Keratinocyte (primary cell): ENCODE results near the gene ADSS2. TPM values are rescaled to one million over a fixed set of nuclear protein-coding genes. Genes with fewer than 3 reads are reported as not detected.

Experiments
- DNase-seq: peaks from one replicate; pipeline ENCODE4 v3.0.0-alpha.2; 2011; ENCODE audit warnings: low read depth, missing footprints, low spot score
- FAIRE-seq: peaks from 2 replicates; lab custom pipeline; 2011; peaks lifted over from hg19 to GRCh38; lab: Jason Lieb, UNC
- H2AFZ ChIP-seq: 2 replicates; pipeline ENCODE4 v1.6.0; 2012; ENCODE audit warnings: low read length, control low read depth, inconsistent platforms; ENCODE audit not compliant: control insufficient read depth
- H3K27ac ChIP-seq: 2 replicates; pipeline ENCODE4 v1.5.1; 2011; ENCODE audit warnings: low read length; ENCODE audit not compliant: control insufficient read depth, insufficient read depth
- H3K27me3 ChIP-seq: 3 replicates; pipeline ENCODE4 v1.6.0; 2011; ENCODE audit warnings: low read length; ENCODE audit not compliant: control insufficient read depth, insufficient read depth; ENCODE audit errors: extremely low read depth
- H3K36me3 ChIP-seq, 2 experiments: 2 replicates in 1 of 2; 3 replicates in 1 of 2; pipeline ENCODE4 v1.5.1; 2011; ENCODE audit warnings: low read length in 2 of 2, mild to moderate bottlenecking in 1 of 2; ENCODE audit not compliant: control insufficient read depth in 2 of 2, insufficient read depth in 2 of 2; ENCODE audit errors: extremely low read depth in 1 of 2
- H3K4me1 ChIP-seq: 3 replicates; pipeline ENCODE4 v1.5.1; 2011; ENCODE audit warnings: low read length; ENCODE audit not compliant: control insufficient read depth, insufficient read depth; ENCODE audit errors: extremely low read depth
- H3K4me2 ChIP-seq: 3 replicates; pipeline ENCODE4 v1.6.0; 2011; ENCODE audit warnings: low read depth, low read length; ENCODE audit not compliant: control insufficient read depth, insufficient read depth; ENCODE audit errors: extremely low read depth
- H3K4me3 ChIP-seq, 3 experiments: fragments of 200-600 bp in 1 of 3; sonication (generic) in 1 of 3; 2 replicates in 2 of 3; 3 replicates in 1 of 3; pipeline ENCODE4 v1.5.1; 2011 to 2016; ENCODE audit warnings: low read length in 3 of 3, mild to moderate bottlenecking in 3 of 3, control low read depth in 2 of 3, inconsistent platforms in 1 of 3, low read depth in 1 of 3, mixed read lengths in 1 of 3, mixed run types in 1 of 3, moderate library complexity in 1 of 3; ENCODE audit not compliant: control insufficient read depth in 2 of 3, insufficient read depth in 2 of 3; ENCODE audit errors: extremely low read depth in 1 of 3
- H3K79me2 ChIP-seq: 2 replicates; pipeline ENCODE4 v1.6.0; 2012; ENCODE audit warnings: low read length; ENCODE audit not compliant: control insufficient read depth, insufficient read depth
- H3K9ac ChIP-seq: 3 replicates; pipeline ENCODE4 v1.6.0; 2011; ENCODE audit warnings: low read length; ENCODE audit not compliant: control insufficient read depth, insufficient read depth; ENCODE audit errors: extremely low read depth
- H3K9me1 ChIP-seq: 3 replicates; pipeline ENCODE4 v1.6.0; 2011; ENCODE audit warnings: low read length; ENCODE audit not compliant: control insufficient read depth, insufficient read depth; ENCODE audit errors: extremely low read depth
- H3K9me3 ChIP-seq: 2 replicates; pipeline ENCODE4 v1.5.1; 2012; ENCODE audit warnings: low read depth, low read length; ENCODE audit not compliant: control insufficient read depth
- H4K20me1 ChIP-seq: 3 replicates; pipeline ENCODE4 v1.6.0; 2011; ENCODE audit warnings: low read length; ENCODE audit not compliant: control insufficient read depth, insufficient read depth; ENCODE audit errors: extremely low read depth
- EZH2 ChIP-seq: IDR thresholded peaks from one replicate; pipeline ENCODE4 v1.6.1; 2012; ENCODE audit warnings: inconsistent platforms, mild to moderate bottlenecking, low read length, moderate library complexity
- dilution Hi-C: fragments of 300-500 bp; cut with MboI; formaldehyde crosslinking; loops from one replicate; pipeline ENCODE4 v1.7.0; 2020; ENCODE audit warnings: low sequenced_read_pairs; ENCODE audit not compliant: extremely low pct_ligation_motif_present
- polyA plus RNA-seq, 5 experiments: library from polyadenylated mRNA; depleted of rRNA in 3 of 5; stranded (reverse) in 3 of 5; stranded (forward) in 1 of 5; unstranded in 1 of 5; fragments of >200 nt; gene quantifications; 1 replicate in 1 of 5; 2 replicates in 3 of 5; 3 replicates in 1 of 5; pipeline versions ENCODE4 v1.2.1 to v1.2.3, GENCODE V29; 2011 to 2012; ENCODE audit warnings: missing spikeins in 2 of 5, low read depth in 1 of 5, low replicate concordance in 1 of 5
- TF ChIP-seq, protein P1 (sequence below), 3 experiments: IDR thresholded peaks in 1 of 3; conservative IDR thresholded peaks in 1 of 3; optimal IDR thresholded peaks in 1 of 3; 2 replicates in 2 of 3; 3 replicates in 1 of 3; pipeline versions ENCODE3 to v1.5.1; 2011; ENCODE audit warnings: low read length in 3 of 3, mild to moderate bottlenecking in 3 of 3, moderate library complexity in 2 of 3, control low read depth in 1 of 3, inconsistent platforms in 1 of 3; ENCODE audit not compliant: insufficient read depth in 2 of 3; ENCODE audit errors: extremely low read depth in 1 of 3

The ADSS2 gene
- polyA plus RNA-seq, 1 donor (not counting 4 experiments of a cell fraction or from before 2014, with no cell fraction given) = 53.5 TPM

DNA sequence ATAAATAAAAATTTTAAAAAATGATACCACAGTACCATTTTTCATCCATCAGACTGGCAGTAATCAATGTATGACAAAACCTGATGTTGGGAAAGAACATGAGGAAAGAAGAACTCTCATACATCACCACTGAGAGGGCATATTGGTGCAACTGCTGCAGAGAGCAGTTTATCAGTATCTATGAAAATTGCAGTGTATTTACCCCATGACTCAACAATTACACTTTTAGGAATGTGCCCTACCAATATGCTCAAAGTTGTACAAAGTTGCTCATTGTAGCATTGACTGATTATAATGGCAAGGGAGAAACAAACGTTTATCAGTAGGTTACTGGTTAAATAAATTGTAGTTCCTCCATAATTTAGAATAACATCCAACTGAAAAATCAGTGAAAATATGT is 46.1 kb upstream of the ADSS2 start:
- dilution Hi-C loops = no loop called here
- H2AFZ ChIP-seq = no peak overlapping the region

DNA sequence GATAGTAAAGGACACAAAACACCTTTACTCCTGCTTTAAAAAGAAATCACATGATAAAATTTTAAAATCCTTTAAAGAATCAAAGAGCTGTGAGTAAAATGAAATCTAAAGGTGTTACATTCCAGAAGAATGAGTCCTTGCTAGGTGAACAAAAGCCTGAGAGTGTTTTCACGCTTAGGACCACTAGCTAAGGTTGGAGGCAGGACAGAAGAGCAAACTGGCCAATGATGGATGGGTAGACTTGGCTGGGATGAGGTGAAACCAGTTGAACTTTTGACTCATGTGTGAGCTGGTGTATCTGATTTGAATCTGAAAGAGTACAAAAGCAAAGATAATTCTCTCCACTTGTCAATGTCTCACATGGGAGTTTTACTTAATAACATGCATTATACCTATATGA is 44.5 kb upstream of the ADSS2 start:
- H3K9me3 ChIP-seq = no peaks in the 10 kb centered on the region
- H3K9me1 ChIP-seq = no peaks in the 10 kb centered on the region
- DNase-seq (no peak), FAIRE-seq (no peak)
- no peak overlapping the region for H3K27ac ChIP-seq
- no peak for TF ChIP-seq EZH2
- TF ChIP-seq, protein P1, sequence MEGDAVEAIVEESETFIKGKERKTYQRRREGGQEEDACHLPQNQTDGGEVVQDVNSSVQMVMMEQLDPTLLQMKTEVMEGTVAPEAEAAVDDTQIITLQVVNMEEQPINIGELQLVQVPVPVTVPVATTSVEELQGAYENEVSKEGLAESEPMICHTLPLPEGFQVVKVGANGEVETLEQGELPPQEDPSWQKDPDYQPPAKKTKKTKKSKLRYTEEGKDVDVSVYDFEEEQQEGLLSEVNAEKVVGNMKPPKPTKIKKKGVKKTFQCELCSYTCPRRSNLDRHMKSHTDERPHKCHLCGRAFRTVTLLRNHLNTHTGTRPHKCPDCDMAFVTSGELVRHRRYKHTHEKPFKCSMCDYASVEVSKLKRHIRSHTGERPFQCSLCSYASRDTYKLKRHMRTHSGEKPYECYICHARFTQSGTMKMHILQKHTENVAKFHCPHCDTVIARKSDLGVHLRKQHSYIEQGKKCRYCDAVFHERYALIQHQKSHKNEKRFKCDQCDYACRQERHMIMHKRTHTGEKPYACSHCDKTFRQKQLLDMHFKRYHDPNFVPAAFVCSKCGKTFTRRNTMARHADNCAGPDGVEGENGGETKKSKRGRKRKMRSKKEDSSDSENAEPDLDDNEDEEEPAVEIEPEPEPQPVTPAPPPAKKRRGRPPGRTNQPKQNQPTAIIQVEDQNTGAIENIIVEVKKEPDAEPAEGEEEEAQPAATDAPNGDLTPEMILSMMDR (optimal IDR thresholded peaks at IDR 0.05 in 1 of 3, IDR thresholded peaks at IDR 0.05 in 1 of 3, conservative IDR thresholded peaks at IDR 0.05 in 1 of 3; ENCODE audit: extremely low read depth in 1 of 3, insufficient read depth in 2 of 3, low read length in 3 of 3) = no peak
- no peaks in the 10 kb centered on the region for H3K27me3 ChIP-seq
- H3K4me2 ChIP-seq = no peak overlapping the region
- H3K36me3 ChIP-seq = no peaks in the 10 kb centered on the region
- no peak overlapping the region for H3K4me3 ChIP-seq
- H4K20me1 ChIP-seq = no peaks in the 10 kb centered on the region
- no peaks in the 10 kb centered on the region for H3K79me2 ChIP-seq
- no peak overlapping the region for H2AFZ ChIP-seq
- H3K9ac ChIP-seq = no peak overlapping the region
- dilution Hi-C loops = no loop called here
- peaks cover 3% of the 10 kb centered on the region for H3K4me1 ChIP-seq

More for the DNA sequence above, 46.1 kb upstream of the ADSS2 start:
- Histone ChIP-seq H3K4me3 (no peak overlapping the region), H3K27me3 (no peaks in the 10 kb centered on the region), H4K20me1 (no peaks in the 10 kb centered on the region), H3K4me2 (no peak overlapping the region), H3K4me1 (peaks cover 3% of the 10 kb centered on the region), H3K79me2 (no peaks in the 10 kb centered on the region), H3K9me3 (no peaks in the 10 kb centered on the region), H3K27ac (no peak overlapping the region), H3K36me3 (no peaks in the 10 kb centered on the region), H3K9me1 (no peaks in the 10 kb centered on the region), H3K9ac (no peak overlapping the region)
- FAIRE-seq (no peak), DNase-seq (no peak)
- no peak for TF ChIP-seq EZH2
- TF ChIP-seq, protein P1 (optimal IDR thresholded peaks at IDR 0.05 in 1 of 3, IDR thresholded peaks at IDR 0.05 in 1 of 3, conservative IDR thresholded peaks at IDR 0.05 in 1 of 3; ENCODE audit: extremely low read depth in 1 of 3, insufficient read depth in 2 of 3, low read length in 3 of 3) = no peak
